NCI-H2227 (cell line): ENCODE measurements around the gene IRX2.

ENCODE experiments used
- DNase-seq: peaks from one replicate; lab custom pipeline; 2025; ENCODE audit not compliant: unreplicated experiment; lab: John Stamatoyannopoulos, UW

IRX2 gene

GRCh38 chr5:2699231-2699630 lies 52.2 kb downstream of the IRX2 start:
- no peak for DNase-seq

GRCh38 chr5:2698581-2698980 lies 52.9 kb downstream of the IRX2 start:
- DNase-seq: no peak

- no peak for DNase-seq
Observed at GRCh38 chr5:2697446-2698200, 53.9 kb downstream of the IRX2 start.

- DNase-seq: no peak
Observed at GRCh38 chr5:2697041-2697440, 54.4 kb downstream of the IRX2 start.
